Right lobe of liver (tissue), 4 donors: ENCODE data around the gene XRCC6.

Source experiments
- POLR2A ChIP-seq: fragments of 450-650 bp; IDR thresholded peaks from one replicate; pipeline ENCODE4 v1.6.1; 2017; ENCODE audit warnings: antibody characterized with exemption, mild to moderate bottlenecking
- TF ChIP-seq, protein P1 (sequence below), 4 donors: fragments of 200-600 bp in 3 of 4; fragments of 450-650 bp in 1 of 4; IDR thresholded peaks; one replicate each; pipeline versions ENCODE4 v1.5.1 to v1.8.0; 2016 to 2022; ENCODE audit warnings: antibody characterized with exemption in 4 of 4, mild to moderate bottlenecking in 2 of 4
- donor health status: DM: no; HTN: no; CAD: no.
- donor health status: DM: no; HTN: no; CAD: no.
- donor health status: DM: no; HTN: yes; CAD: no.

DNA sequence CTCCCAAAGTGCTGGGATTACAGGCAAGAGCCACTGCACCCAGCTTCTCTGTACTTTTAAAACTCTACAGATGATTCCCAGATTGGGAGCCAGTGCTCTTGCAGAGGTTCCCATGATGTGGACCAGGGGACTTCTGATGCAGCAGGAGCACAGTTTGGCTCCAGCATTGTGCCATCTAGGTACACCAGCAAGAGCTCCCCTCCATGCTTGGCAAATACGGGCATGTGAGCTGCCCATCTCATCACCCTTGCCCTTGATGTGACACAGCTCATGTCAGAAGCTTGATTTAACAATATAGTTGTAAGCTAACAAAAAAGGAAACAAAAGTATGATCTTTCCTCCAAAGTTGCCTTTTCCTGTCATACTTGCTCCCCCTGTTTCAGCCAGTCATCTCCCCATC, 38.8 kb downstream of the XRCC6 start:
- TF ChIP-seq POLR2A: no peak
- TF ChIP-seq, protein P1, sequence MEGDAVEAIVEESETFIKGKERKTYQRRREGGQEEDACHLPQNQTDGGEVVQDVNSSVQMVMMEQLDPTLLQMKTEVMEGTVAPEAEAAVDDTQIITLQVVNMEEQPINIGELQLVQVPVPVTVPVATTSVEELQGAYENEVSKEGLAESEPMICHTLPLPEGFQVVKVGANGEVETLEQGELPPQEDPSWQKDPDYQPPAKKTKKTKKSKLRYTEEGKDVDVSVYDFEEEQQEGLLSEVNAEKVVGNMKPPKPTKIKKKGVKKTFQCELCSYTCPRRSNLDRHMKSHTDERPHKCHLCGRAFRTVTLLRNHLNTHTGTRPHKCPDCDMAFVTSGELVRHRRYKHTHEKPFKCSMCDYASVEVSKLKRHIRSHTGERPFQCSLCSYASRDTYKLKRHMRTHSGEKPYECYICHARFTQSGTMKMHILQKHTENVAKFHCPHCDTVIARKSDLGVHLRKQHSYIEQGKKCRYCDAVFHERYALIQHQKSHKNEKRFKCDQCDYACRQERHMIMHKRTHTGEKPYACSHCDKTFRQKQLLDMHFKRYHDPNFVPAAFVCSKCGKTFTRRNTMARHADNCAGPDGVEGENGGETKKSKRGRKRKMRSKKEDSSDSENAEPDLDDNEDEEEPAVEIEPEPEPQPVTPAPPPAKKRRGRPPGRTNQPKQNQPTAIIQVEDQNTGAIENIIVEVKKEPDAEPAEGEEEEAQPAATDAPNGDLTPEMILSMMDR (IDR thresholded peaks at IDR 0.05): no peak
